ENCODE measurements around the gene PTGR3. TPM values are rescaled to one million over a fixed set of nuclear protein-coding genes. Genes with fewer than 3 reads are reported as not detected.

Gene PTGR3
- total RNA-seq, 1 experiment from 2014 or later = 13.8 TPM

Other genes with a start within 250 kb of the PTGR3 start
- 1.7 to 2.9 TPM (median 2.2 TPM) in 3 replicates for gene TSHZ1, start 1.7 kb upstream of the PTGR3 start, total RNA-seq (2021)
- not detected in 3 replicates for gene SMIM21, start 218.6 kb upstream of the PTGR3 start, total RNA-seq (2021)

Measured in WTC11 (cell line).